IPS DF 4.7 (cell line): ENCODE data around the gene NAA60.
"Not testable (repeated sequence)": the region's sequence is repeated elsewhere in the genome, so short reads cannot be mapped to it uniquely, and the experiment has no call there.

Experiments
- DNase-seq: peaks from one replicate; pipeline ENCODE4 v3.0.0-alpha.2; 2013; ENCODE audit warnings: low spot score; ENCODE audit errors: extremely low read depth

NAA60 gene

GRCh38 chr16:3481696-3482658 lies 38.5 kb downstream of the NAA60 start:
- DNase-seq, result no peak

DNA sequence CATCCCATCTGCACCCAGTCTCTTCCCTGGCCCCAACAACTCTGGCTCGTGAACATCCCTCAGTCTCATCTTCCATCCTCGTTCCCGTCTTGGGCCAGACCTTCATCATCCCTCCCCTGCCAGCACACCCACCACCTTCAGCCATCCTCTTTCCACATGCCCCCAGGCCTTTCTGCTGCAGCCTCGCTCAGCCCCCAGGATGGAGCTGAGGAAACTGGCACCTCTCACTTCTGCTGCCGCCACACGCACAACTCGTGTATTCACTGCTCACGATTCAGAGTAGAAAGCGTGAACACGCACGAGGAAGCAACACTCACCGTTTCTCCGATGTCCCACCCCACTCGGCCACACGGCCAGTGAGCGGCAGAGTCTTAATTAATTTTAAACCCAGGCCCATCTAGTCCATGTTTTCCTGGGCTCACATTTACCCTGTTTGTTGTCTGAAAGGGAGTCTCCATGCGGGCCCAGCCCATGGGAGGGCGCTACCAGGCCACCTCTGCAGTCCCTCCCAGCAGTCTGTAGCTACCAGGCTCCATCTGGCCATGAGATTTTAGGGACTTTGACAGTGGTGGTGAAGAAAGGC lies 39.3 kb downstream of the NAA60 start:
- DNase-seq, result no peak

- no peak for DNase-seq
Measured at GRCh38 chr16:3484318-3485096, 41.0 kb downstream of the NAA60 start.

GRCh38 chr16:3485097-3485745 lies 41.7 kb downstream of the NAA60 start:
- no peak for DNase-seq

DNA sequence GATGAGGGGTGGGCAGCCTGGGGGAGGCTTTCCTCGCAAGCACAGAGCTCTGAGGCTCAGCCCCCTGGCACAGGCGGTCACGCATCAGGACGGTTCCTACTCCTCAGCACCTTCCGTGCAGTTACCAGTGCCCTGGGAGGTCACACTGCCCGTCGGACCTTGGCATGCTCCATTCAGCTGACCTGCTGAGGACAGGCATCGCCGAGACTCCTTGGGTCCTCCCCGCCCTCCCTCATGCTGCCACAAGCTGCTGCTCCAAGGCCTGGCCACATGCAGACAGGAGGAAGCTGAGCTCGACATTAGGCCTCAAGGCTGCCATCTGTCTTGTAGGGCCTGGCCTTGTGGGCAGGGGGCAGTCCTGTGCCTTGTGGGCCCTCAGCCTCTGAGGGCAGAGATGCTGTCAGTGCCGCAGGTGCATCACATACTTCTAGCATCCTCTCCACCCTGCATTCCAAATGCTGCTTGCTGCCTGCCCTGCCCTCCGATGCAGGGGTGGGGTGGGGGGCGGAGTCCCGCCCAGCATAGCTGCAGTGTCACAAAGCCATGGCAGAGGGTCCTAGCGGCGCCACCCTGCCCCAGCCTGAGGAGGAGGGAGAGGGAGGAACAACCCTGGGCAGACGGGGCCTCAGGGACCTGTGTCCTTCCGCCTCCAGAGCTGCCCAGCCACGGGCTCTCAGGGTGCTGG lies 42.5 kb downstream of the NAA60 start:
- no peak for DNase-seq

DNA sequence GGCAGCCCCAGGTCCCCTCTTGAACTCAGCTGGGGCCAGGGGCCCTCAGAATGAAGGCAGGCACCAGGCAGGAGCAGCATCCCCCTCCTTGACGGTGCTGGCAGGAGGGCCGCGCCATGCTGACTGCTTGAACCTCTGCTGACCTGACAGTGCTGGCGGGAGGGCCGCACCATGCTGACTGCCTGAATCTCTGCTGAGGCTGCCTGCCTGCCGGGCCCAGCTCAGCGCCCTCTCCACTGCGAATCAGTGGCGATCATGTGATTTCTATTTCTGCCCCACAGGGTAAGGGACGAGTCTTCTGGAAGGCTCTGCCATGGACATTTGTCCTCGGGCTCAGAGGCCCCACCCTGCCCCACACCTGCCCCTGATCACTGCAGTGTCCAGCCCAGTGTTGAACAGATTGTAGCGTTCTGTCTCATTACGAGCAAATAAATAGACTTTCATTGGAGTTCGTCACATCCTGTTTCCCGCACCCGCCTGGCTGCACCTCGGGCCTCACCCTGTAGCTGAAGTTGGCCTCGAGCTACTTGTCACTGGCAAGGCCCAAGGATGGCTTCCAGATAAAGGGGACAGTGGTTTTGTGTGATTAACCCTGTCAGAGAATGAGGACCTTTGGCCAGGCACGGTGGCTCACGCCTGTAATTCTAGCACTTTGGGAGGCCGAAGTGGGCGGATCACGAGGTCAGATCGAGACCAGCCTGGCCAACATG lies 43.2 kb downstream of the NAA60 start:
- no peak for DNase-seq

DNA sequence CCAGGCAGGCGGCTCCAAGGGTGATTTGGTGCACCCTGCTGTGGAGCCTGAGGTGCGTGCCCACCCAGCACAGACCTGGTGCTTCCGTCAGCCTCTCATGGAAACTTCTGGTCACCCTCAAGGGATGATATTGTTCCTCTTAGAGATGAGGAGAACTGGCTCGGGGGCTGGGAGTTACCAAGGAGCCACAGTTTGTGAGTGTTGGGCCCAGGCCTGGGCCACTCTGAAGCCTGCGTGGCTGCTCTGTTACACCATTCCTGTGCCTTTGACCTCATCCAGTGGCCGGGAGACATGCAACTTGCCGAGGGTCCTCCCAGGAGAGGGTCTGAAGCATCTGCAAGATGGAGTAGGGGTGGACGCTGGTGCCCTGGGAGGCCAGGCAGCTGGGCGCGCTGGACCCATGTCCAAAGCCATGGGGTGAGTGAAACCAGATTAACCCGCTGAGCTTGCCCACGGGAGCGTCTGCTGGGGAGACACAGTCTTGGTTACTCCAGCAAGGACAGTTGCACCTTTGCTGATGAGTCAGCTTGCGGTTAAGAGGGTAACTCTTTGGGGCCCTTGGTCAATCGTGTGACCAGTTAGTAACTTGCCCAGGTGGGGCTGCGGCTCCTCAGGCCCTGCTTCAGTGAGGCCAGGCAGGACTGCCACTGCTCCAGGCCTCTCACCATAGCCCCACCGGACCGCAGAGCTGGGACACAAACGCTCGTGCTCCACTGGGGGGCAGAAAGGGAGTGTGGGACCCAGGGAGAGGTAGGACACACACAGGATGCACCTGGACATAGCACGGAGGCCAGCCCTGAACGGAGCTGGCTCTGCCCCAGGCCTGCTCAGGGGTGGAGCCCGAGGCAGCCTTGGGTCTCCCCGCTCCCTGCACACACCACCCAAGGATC lies 44.3 kb downstream of the NAA60 start:
- DNase-seq, result no peak

- DNase-seq, result no peak
Measured at GRCh38 chr16:3488801-3489200, 45.3 kb downstream of the NAA60 start.

- no peak for DNase-seq
Measured at GRCh38 chr16:3490911-3491629, 47.6 kb downstream of the NAA60 start.

DNA sequence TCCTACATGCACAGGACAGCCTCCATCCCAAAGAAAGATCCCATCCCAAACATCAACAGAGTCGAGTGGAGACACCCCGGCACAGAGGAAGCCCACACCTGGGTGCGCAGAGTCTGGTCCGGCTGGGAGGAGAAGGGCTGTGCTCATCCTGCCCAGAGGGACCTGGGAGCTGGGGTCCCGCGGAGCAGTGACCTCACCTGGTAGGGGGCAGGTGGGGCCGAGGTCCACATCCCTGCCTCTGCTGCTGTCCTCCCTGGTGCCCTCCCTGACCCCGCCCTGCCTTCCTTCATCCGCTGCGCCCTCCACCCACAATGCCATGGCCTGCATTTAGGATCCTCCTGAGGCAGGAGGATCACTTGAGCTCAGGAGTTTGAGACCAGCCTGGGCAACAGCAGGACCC lies 48.9 kb downstream of the NAA60 start:
- DNase-seq, result no peak

DNA sequence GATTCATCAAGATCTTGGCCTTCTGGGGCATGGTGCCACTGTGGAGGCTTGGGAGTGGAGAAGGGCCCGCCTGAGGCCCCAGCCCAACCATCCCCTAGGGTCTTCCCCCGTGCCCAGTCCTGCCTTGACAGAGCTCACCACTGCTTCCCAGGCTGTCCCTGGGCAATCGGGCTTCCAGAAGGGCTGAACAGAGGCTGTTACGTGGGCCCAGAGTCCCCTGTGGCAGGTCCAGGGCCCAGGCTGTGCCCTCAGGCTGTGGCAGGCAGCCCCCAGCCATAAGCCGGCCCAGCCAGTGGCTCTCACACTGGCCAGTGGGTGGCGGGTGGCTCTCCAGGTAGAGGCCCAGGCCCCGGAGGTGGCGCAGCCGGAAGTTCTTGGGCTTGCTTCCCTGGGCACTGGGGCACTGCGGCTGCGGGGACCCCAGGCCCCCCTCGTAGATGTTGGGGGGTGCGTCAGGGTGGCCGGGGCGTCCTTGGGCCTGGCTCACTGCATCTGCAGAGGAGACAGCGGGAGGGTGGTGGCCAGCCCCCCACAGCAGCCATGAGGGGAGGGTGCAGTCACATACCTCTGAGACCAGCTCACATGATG lies 51.0 kb downstream of the NAA60 start:
- DNase-seq, result no peak

DNA sequence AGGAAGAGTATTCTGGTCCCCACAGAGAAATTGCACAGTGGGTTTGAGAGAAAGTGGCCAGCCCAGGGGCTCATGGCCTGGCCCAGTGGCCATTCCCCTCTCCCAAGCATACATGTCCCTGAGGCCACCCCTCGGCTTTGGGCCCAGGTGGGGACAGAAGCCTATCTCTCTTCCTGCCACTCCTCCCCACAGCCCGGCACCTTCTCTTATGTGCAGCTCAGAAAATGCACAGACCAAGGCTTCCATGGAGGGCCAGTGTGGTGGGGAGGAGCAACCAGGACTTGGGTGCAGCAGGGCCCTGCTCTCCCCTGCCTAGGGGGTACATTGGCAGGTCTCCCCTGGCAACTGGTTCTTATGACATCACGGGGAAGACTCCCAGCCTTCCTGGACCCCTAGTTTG lies 51.7 kb downstream of the NAA60 start, which contains the start of gene C16orf90:
Gene C16orf90 (minus strand): TSS at position 314 of the 400 bp plus-strand sequence. CDS start 68 bp downstream, at position 246.
- DNase-seq, result no peak

DNA sequence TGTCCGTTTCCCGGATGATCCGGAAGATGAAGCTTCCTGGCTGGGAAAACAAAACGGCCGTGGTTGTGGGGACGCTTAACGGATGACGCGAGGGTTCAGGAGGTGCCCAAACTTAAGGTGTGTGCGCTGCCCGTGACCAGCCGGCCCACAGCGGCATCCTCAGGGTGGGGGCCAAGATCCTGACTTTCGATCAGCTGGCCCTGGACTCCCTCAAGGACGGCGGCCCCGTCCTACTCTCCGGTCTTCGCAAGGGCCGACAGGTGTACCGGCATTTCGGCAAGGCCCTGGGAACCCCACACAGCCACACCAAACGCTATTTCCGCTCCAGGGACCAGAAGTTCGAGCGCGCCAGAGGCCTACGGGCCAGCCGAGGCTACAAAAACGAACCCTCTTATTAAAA lies 52.9 kb downstream of the NAA60 start:
- DNase-seq, result no peak

- DNase-seq, result no peak
Measured at GRCh38 chr16:3497771-3498170, 54.3 kb downstream of the NAA60 start.

GRCh38 chr16:3498988-3499387 lies 55.5 kb downstream of the NAA60 start:
- no peak for DNase-seq

GRCh38 chr16:3501412-3501761 lies 57.9 kb downstream of the NAA60 start:
- not testable (repeated sequence) for DNase-seq

DNA sequence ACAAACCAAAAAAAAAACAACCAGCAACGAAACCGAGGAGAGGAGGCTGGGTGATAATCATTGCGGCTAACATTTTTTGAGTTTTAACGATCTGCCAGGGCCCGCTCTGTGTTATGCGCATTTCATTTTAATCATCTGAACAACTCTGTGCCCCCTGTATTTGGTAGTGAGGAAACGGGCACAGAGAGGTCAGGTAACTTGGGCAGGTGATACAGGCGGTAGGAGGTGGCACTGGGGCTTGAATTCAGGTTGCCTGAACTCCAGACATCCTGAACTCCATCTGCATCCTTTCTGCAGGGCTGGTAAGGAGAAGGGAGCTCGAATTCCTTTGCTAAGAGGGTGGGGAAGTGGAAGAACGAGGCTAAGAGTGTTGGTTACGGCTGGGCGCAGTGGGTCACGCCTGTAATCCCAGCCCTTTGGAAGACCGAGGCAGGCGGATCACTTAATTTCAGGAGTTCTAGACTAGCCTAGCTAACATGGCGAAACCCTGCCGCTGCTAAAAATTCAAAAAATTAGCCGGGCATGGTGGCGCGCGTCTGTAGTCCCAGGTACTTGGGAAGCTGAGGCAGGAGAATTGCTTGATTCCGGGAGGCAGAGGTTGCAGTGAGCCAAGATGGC lies 58.4 kb downstream of the NAA60 start:
- DNase-seq, result no peak

GRCh38 chr16:3503523-3503922 lies 60.0 kb downstream of the NAA60 start:
- no peak for DNase-seq
